ENCODE data around the gene PRR3.
"Not testable (repeated sequence)": the region's sequence is repeated elsewhere in the genome, so short reads cannot be mapped to it uniquely, and the experiment has no call there.

The PRR3 gene

DNA sequence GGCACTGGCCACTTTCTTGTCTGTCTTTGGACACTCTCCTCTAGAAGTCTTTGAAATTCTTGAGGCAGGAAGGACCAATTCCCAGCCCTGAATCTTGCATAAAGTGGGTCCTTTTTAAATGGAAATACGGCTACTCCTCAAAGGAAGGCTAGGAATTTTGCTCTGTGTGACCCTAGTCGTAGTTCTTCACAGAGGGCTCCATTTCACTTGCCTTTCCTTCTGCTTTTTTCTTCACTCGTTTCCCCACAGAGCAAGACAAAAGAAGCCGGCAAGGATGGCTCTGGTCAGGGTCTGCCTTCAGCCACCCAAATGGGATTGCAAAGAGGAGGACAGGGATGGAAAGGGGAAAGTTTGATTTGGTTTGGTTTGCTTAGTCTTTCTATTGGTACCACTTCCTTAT is 42.0 kb upstream of the PRR3 start:
- no peak overlapping the region for H3K4me3 ChIP-seq (ENCODE audit: low read length)
- TF ChIP-seq, protein P1, sequence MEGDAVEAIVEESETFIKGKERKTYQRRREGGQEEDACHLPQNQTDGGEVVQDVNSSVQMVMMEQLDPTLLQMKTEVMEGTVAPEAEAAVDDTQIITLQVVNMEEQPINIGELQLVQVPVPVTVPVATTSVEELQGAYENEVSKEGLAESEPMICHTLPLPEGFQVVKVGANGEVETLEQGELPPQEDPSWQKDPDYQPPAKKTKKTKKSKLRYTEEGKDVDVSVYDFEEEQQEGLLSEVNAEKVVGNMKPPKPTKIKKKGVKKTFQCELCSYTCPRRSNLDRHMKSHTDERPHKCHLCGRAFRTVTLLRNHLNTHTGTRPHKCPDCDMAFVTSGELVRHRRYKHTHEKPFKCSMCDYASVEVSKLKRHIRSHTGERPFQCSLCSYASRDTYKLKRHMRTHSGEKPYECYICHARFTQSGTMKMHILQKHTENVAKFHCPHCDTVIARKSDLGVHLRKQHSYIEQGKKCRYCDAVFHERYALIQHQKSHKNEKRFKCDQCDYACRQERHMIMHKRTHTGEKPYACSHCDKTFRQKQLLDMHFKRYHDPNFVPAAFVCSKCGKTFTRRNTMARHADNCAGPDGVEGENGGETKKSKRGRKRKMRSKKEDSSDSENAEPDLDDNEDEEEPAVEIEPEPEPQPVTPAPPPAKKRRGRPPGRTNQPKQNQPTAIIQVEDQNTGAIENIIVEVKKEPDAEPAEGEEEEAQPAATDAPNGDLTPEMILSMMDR (conservative IDR thresholded peaks at IDR 0.05; ENCODE audit: low read depth, low read length) = no peak
- DNase-seq (ENCODE audit: low read depth) = no peak

DNA sequence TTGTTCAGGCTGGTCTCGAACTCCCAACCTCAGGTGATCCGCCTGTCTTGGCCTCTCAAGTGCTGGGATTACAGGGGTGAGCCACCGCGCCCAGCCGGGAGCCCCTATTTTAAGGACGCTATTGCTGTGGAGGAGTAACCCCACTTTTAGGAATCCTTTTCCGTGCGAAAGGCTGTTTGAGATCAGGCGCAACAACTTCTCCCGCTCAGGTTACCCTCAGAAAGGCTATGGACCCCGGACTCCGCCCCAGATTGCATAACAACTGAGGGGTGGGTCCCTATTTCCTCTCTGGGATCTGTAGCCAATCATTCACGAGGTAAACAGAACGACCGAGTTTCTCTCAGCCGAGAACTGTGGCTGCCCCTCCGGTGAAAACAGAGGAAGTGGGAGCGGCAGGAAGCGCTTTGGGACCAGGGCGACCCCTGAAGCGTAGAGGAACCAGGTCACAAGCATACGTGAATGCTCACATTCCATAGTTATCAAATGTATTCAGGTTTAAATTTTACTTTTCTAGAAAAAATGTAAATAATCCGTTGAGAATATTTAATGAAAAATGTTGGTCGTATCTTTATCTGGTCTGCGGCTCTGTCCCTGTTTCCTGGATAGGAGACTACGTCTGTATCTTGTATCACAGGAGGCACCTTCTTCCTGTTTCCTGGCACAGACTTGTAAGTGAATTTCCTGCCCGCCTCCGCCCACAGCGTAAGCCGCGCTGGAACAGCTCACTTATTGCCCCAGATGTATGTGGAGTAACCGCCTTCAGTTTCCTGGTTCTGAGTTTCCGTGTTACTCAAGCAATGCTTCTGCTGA is 40.9 kb upstream of the PRR3 start:
- peak; percentile 57 for DNase-seq (ENCODE audit: low read depth)
- TF ChIP-seq, protein P1 (conservative IDR thresholded peaks at IDR 0.05; ENCODE audit: low read depth, low read length) = no peak
- peak overlapping the region; percentile 55 for H3K4me3 ChIP-seq (ENCODE audit: low read length)

DNA sequence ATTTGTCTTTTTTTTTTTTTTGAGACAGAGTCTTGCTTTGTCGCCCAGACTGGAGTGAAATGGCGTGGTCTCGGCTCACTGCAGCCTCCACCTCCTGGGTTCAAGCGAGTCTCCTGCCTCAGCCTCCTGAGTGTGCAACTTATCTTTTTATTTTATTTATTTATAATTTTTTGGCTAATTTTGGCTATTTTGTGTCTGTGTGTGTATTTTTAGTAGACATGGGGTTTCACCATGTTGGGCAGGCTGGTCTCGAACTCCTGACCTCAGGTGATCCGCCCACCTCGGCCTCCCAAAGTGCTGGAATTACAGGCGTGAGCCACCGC is 40.4 kb upstream of the PRR3 start:
- not testable (repeated sequence) for DNase-seq (ENCODE audit: low read depth)
- H3K4me3 ChIP-seq (ENCODE audit: low read length) = peak overlapping the region; percentile 55

DNA sequence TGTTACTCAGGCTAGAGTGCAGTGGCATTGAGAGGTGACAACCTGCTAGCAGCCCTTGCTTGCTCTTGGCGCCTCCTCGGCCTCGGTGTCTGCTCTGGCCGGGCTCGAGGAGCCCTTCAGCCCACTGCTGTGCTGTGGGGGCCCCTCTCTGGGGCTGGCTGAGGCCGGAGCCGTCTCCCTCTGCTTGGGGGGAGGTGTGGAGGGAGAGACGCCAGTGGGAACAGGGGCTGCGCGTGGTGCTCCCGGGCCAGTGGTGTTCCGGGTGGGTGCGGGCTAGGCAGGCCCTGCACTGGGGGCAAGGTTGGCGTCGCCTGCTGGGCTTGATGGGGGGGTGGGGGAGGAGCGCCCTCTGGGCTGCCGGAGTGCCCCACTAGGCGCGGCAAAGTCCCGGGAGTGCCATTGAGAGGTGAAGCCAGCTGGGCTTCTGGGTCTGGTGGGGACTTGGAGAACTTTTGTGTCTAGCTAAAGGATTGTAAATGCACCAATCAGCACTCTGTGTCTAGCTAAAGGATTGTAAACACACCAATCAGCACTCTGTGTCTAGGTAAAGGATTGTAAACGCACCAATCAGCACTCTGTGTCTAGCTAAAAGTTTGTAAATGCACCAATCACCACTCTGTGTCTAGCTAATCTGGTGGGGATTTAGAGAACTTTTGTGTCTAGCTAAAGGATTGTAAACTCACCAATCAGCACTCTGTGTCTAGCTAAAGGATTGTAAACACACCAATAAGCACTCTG is 39.2 kb upstream of the PRR3 start:
- H3K4me3 ChIP-seq (ENCODE audit: low read length); DNase-seq (ENCODE audit: low read depth): not testable (repeated sequence)

DNA sequence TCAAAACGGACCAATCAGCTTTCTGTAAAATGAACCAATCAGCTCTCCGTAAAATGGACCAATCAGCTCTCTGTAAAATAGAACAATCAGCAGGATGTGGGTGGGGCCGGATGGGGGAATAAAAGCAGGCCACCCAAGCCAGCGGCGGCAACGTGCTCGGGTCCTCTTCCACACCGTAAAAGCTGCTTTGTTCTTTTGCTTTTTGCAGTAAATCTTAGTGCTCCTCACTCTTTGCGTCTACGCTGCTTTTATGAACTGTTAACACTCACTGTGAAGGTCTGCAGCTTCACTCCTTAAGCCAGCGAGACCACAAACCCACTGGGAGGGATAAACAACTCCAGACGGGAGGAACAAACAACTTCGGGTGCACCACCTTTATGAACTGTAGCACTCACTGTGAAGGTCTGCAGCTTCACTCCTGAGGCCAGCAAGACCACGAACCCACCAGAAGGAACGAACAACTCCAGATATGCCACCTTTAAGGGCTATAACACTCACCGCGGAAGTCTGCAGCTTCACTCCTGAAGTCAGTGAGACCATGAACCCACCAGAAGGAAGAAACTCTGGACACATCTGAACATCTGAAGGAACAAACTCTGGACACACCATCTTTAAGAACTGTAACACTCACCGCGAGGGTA is 38.5 kb upstream of the PRR3 start:
- not testable (repeated sequence) for H3K4me3 ChIP-seq (ENCODE audit: low read length); DNase-seq (ENCODE audit: low read depth)

DNA sequence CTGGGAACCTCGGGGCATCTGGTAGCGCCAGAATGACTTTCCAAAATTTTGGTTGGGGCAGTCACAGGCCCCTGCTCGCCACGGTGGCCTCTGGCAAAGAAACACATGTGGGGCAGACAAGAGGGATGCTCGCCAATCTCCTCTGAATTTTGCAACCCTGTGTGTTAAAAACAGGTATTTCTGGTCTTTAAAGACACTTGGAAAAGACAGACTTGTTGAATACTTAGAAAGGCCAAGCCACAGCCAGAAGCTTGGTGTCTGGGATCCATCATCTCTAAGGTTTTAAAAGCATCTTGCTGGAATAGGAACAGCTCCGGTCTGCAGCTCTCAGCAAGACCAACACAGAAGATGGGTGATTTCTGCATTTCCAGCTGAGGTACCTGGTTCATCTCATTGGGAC is 36.6 kb upstream of the PRR3 start:
- no peak overlapping the region for H3K4me3 ChIP-seq (ENCODE audit: low read length)
- TF ChIP-seq, protein P1 (conservative IDR thresholded peaks at IDR 0.05; ENCODE audit: low read depth, low read length) = no peak
- DNase-seq (ENCODE audit: low read depth) = no peak

DNA sequence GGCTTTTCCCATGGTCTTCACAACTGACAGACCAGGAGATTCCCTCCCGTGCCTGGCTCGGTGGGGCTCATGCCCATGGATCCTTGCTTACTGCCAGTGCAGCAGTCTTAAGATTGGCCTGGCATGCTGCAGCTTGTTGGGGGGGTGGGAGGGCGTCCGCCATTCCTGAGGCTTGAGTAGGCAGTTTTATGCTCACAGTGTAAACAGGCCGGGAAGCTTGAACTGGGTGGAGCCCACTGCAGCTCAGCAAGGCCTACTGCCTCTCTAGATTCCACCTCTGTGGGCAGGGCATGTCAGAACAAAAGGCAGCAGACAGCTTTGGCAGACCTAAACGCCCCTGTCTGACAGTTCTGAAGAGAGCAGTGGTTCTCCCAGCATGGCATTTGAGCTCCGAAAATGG is 36.0 kb upstream of the PRR3 start:
- not testable (repeated sequence) for H3K4me3 ChIP-seq (ENCODE audit: low read length)
- DNase-seq (ENCODE audit: low read depth) = peak; percentile 36

DNA sequence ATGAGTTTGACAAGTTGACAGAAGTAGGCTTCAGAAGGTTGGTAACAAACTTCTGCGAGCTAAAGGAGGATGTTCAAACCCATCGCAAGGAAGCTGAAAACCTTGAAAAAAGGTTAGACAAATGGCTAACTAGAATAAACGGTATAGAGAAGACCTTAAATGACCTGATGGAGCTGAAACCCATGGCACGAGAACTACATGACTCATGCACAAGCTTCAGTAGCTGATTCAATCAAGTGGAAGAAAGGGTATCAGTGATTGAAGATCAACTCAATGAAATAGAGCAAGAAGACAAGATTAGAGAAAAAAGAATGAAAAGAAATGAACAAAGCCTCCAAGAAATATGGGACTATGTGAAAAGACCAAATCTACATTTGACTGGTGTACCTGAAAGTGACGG is 35.1 kb upstream of the PRR3 start:
- not testable (repeated sequence) for DNase-seq (ENCODE audit: low read depth); H3K4me3 ChIP-seq (ENCODE audit: low read length)

DNA sequence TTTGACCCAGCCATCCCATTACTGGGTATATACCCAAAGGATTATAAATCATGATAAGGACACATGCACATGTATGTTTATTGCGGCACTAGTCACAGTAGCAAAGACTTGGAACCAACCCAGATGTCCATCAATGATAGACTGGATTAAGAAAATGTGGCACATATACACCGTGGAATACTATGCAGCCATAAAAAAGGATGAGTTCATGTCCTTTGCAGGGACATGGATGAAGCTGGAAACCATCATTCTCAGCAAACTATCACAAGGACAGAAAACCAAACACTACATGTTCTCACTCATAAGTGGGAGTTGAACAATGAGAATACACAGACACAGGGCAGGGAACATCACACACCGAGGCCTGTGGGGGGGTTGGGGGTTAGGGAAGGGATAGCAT is 30.7 kb upstream of the PRR3 start:
- H3K4me3 ChIP-seq (ENCODE audit: low read length); DNase-seq (ENCODE audit: low read depth): not testable (repeated sequence)

DNA sequence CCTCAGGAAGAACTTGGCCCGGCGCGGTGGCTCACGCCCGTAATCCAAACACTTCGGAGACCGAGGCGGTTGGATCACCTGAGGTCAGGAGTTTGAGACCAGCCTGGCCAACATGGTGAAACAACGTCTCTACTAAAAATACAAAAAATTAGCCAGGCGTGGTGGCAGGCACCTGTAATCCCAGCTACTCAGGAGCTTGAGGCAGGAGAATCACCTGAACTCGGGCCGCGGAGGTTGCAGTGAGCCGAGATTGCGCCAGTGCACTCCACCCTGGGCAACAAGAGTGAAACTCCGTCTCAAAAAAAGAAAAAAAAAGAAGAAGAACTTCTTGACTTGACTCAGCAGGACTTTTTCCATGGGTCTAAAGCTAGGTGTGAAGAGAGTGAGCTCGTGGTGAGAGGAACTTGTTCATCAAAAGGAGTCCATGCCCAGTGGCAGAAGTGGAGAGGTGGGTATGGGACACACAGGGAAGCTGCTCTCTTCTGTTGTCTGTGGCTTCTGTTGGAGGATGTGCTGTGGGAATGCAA is 27.7 kb upstream of the PRR3 start:
- not testable (repeated sequence) for DNase-seq (ENCODE audit: low read depth); H3K4me3 ChIP-seq (ENCODE audit: low read length)

DNA sequence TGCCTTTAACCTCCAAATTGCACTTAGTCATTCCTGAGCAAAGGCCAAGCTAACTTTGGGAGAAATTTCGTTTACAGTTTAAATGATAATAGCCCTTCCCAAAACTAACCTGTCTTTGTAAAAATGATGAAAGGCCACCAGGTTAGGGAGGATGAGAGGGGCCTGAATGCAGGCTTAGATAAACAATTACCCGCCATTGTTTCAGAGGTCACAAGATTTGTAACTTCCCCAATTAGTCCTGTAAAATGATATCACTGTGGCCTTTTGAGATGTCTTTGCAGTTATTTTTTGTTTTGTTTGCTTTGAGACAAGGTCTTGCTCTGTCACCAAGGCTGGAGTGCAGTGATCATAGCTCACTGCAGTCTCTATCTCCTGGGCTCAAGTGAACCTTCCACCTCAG is 27.1 kb upstream of the PRR3 start:
- TF ChIP-seq, protein P1 (conservative IDR thresholded peaks at IDR 0.05; ENCODE audit: low read depth, low read length) = no peak
- no peak for DNase-seq (ENCODE audit: low read depth)
- H3K4me3 ChIP-seq (ENCODE audit: low read length) = no peak overlapping the region

All from retinal pigment epithelial cell (primary cell).